K562 (cell line): Measurements from ENCODE around the gene CDK14. TPM values are rescaled to one million over a fixed set of nuclear protein-coding genes. Genes with fewer than 3 reads are reported as not detected.

Experiments used
- CBX8 ChIP-seq: fragments of 200-600 bp; sonication (generic); IDR thresholded peaks from 2 replicates; pipeline ENCODE4 v1.6.1; 2012; ENCODE audit warnings: borderline replicate concordance, mixed run types, low read depth, mild to moderate bottlenecking, moderate library complexity, mixed read lengths, low read length, control low read depth, inconsistent platforms; ENCODE audit not compliant: poor library complexity, severe bottlenecking; ENCODE audit errors: extremely low read depth
- CTCFL ChIP-seq: IDR thresholded peaks from 2 replicates; pipeline ENCODE4 v1.6.1; 2011; ENCODE audit warnings: borderline replicate concordance, low read depth, mild to moderate bottlenecking, moderate library complexity, low read length; ENCODE audit not compliant: insufficient read depth, poor library complexity, severe bottlenecking
- GABPB1 ChIP-seq: sonication (generic); formaldehyde crosslinking; IDR thresholded peaks from 2 replicates; pipeline ENCODE4 v1.8.0; 2022; ENCODE audit warnings: mild to moderate bottlenecking, missing genetic modification reagents
- GMEB1 ChIP-seq: fragments of 250-450 bp; sonication (Bioruptor Pico); IDR thresholded peaks from 2 replicates; pipeline ENCODE4 v1.4.0; 2020; ENCODE audit warnings: mild to moderate bottlenecking
- HES1 ChIP-seq: fragments of 450-650 bp; IDR thresholded peaks from 2 replicates; pipeline ENCODE4 v1.6.1; 2016; ENCODE audit warnings: low read depth, mild to moderate bottlenecking, moderate library complexity
- HNRNPK ChIP-seq: fragments of 200-400 bp; formaldehyde crosslinking; IDR thresholded peaks from one replicate; pipeline ENCODE4 v1.6.1; 2018; ENCODE audit warnings: mild to moderate bottlenecking, low read depth, low read length; ENCODE audit not compliant: poor library complexity, severe bottlenecking
- KDM5B ChIP-seq: fragments of 200-600 bp; sonication (generic); IDR thresholded peaks from 2 replicates; pipeline ENCODE4 v1.6.1; 2012; ENCODE audit warnings: low read depth, mild to moderate bottlenecking, moderate library complexity, low read length, control low read depth, inconsistent platforms; ENCODE audit not compliant: insufficient replicate concordance
- L3MBTL2 ChIP-seq: fragments of 450-650 bp; IDR thresholded peaks from 2 replicates; pipeline ENCODE4 v1.6.1; 2016; ENCODE audit warnings: mild to moderate bottlenecking, moderate library complexity
- PCBP1 ChIP-seq: fragments of 200-400 bp; formaldehyde crosslinking; IDR thresholded peaks from 2 replicates; pipeline ENCODE4 v1.6.1; 2018; ENCODE audit warnings: mild to moderate bottlenecking, low read depth, low read length; ENCODE audit not compliant: poor library complexity, severe bottlenecking
- PHF8 ChIP-seq: fragments of 200-600 bp; sonication (generic); IDR thresholded peaks from 2 replicates; pipeline ENCODE4 v1.6.1; 2012; ENCODE audit warnings: mixed run types, mild to moderate bottlenecking, inconsistent platforms, low read length, moderate library complexity, borderline replicate concordance
- RBFOX2 ChIP-seq: fragments of 200-400 bp; formaldehyde crosslinking; IDR thresholded peaks from 2 replicates; pipeline ENCODE4 v1.6.1; 2017; ENCODE audit warnings: low read depth, mild to moderate bottlenecking, low read length, moderate library complexity
- SMAD1 ChIP-seq: fragments of 150-350 bp; IDR thresholded peaks from 2 replicates; pipeline ENCODE4 v1.6.1; 2014; ENCODE audit warnings: low read length, low read depth; ENCODE audit not compliant: partially characterized antibody
- SMAD4 ChIP-seq: fragments of 250-450 bp; sonication (Bioruptor Pico); conservative IDR thresholded peaks from 2 replicates; pipeline ENCODE4 v1.8.0; 2021; ENCODE audit warnings: inconsistent platforms, mild to moderate bottlenecking, moderate library complexity
- THAP7 ChIP-seq: fragments of 250-450 bp; sonication (Bioruptor Pico); IDR thresholded peaks from 2 replicates; pipeline ENCODE4 v1.5.0; 2021
- VEZF1 ChIP-seq: fragments of 200-800 bp; sonication (Bioruptor generic); IDR thresholded peaks from 2 replicates; pipeline ENCODE4 v1.6.1; 2017; ENCODE audit warnings: missing genetic modification characterization, missing compliant biosample characterization
- XRCC4 ChIP-seq: IDR thresholded peaks from one replicate; pipeline ENCODE4 v1.6.1; 2011; ENCODE audit not compliant: insufficient read depth, insufficient read length; ENCODE audit errors: extremely low read depth
- ZNF140 ChIP-seq: fragments of 250-450 bp; sonication (Bioruptor Pico); IDR thresholded peaks from 2 replicates; pipeline ENCODE4 v1.8.0; 2021; ENCODE audit warnings: moderate library complexity, mild to moderate bottlenecking, inconsistent platforms
- ZNF41 ChIP-seq: fragments of 250-450 bp; sonication (Bioruptor Pico); conservative IDR thresholded peaks from 2 replicates; pipeline ENCODE4 v1.4.0; 2020; ENCODE audit warnings: mild to moderate bottlenecking
- ZNF445 ChIP-seq: fragments of 250-450 bp; sonication (Bioruptor Pico); IDR thresholded peaks from 2 replicates; pipeline ENCODE4 v1.4.0; 2020; ENCODE audit warnings: low read depth, mild to moderate bottlenecking, moderate library complexity
- polyA plus RNA-seq, 8 experiments: library from polyadenylated mRNA; depleted of rRNA in 4 of 8; stranded (reverse) in 5 of 8; unstranded in 3 of 8; fragments of >200 nt; fragmentation: Nextera tagmentation in 2 of 8; fragmentation: Illumina TruSeq in 1 of 8; extraction: Ambion mirVana in 2 of 8; extraction: Trizol in 1 of 8; gene quantifications; 2 replicates each; pipeline versions ENCODE4 v1.2.1 to v1.2.3, GENCODE V29; 2011 to 2014; ENCODE audit warnings: inconsistent platforms in 1 of 8, missing spikeins in 1 of 8
- total RNA-seq, 7 experiments: library from RNA; depleted of rRNA in 6 of 7; stranded (reverse); fragments of >200 nt in 6 of 7; fragmentation: Illumina TruSeq in 2 of 7; extraction: Trizol in 2 of 7; gene quantifications; 2 replicates each; pipeline versions ENCODE4 v1.2.1 to v1.2.3, GENCODE V29; 2011 to 2021; ENCODE audit warnings: low replicate concordance in 1 of 7

The CDK14 gene
- total and polyA plus RNA-seq, 9 of the 15 experiments (the other 6 are each of a cell fraction or from before 2014, with no cell fraction given), result 0.03 to 0.91 (median 0.16) TPM

- TF ChIP-seq PCBP1 (peak; percentile 5), SMAD4 (peak; percentile 76), PHF8 (peak; percentile 36; the same call in 1 of the 2 replicates), CBX8 (no peak), SMAD1 (no peak), KDM5B (peak; percentile 42), THAP7 (CRISPR knock-in tag) (no peak), CTCFL (peak; percentile 94), ZNF41 (CRISPR knock-in tag) (no peak), ZNF140 (CRISPR knock-in tag) (no peak), VEZF1 (CRISPR knock-in tag) (peak; percentile 79), GABPB1 (CRISPR knock-in tag) (0 out of 2 replicates have a peak, but pooled peaks have one; percentile 18), XRCC4 (no peak), RBFOX2 (peak; percentile 44; the same call in 1 of the 2 replicates), HNRNPK (no peak), HES1 (no peak), GMEB1 (CRISPR knock-in tag) (0 out of 2 replicates have a peak, but pooled peaks have one; percentile 25), ZNF445 (CRISPR knock-in tag) (no peak), L3MBTL2 (peak; percentile 96)
Observed at GRCh38 chr7:90595801-90596670, at the start of gene CDK14 (continued).
